Osteocyte (in vitro differentiated cells): ENCODE data around the gene PRR33. TPM values are rescaled to one million over a fixed set of nuclear protein-coding genes. Genes with fewer than 3 reads are reported as not detected.
"Not testable (repeated sequence)": the region's sequence is repeated elsewhere in the genome, so short reads cannot be mapped to it uniquely, and the experiment has no call there.

Experiments used
- DNase-seq: peaks from one replicate; pipeline ENCODE4 v3.0.0; 2021; ENCODE audit warnings: mixed read lengths; ENCODE audit not compliant: unreplicated experiment; ENCODE audit errors: extremely low spot score
- H3K27ac Mint-ChIP-seq: one replicate; pipeline ENCODE4 v1.8.0; 2021; ENCODE audit warnings: mild to moderate bottlenecking, mixed read lengths; ENCODE audit not compliant: unreplicated experiment
- H3K27me3 Mint-ChIP-seq: one replicate; pipeline ENCODE4 v1.8.0; 2021; ENCODE audit warnings: mixed read lengths; ENCODE audit not compliant: unreplicated experiment
- H3K36me3 Mint-ChIP-seq: one replicate; pipeline ENCODE4 v1.8.0; 2021; ENCODE audit warnings: mixed read lengths; ENCODE audit not compliant: unreplicated experiment
- H3K4me1 Mint-ChIP-seq: one replicate; pipeline ENCODE4 v1.8.0; 2021; ENCODE audit warnings: mixed read lengths; ENCODE audit not compliant: unreplicated experiment
- H3K4me3 Mint-ChIP-seq: one replicate; pipeline ENCODE4 v1.8.0; 2021; ENCODE audit warnings: mild to moderate bottlenecking, moderate library complexity, mixed read lengths; ENCODE audit not compliant: unreplicated experiment
- H3K9me3 Mint-ChIP-seq: one replicate; pipeline ENCODE4 v1.8.0; 2021; ENCODE audit warnings: mixed read lengths; ENCODE audit not compliant: unreplicated experiment
- CTCF ChIP-seq: fragments of 200-600 bp; sonication (generic); IDR thresholded peaks from 2 replicates; pipeline ENCODE4 v1.5.0; 2021; ENCODE audit warnings: antibody characterized with exemption, mild to moderate bottlenecking, moderate library complexity
- total RNA-seq: library from RNA; stranded (reverse); gene quantifications from 2 replicates; pipeline ENCODE4 v1.2.1, GENCODE V29; 2021

The PRR33 gene
- total RNA-seq, 1 donor from 2014 or later, result not detected

- Mint-ChIP-seq H3K4me3 (no peak overlapping the region), H3K9me3 (no peaks in the 10 kb centered on the region), H3K27me3 (no peaks in the 10 kb centered on the region), H3K27ac (peak overlapping the region; percentile 95), H3K36me3 (no peaks in the 10 kb centered on the region), H3K4me1 (peaks cover 44% of the 10 kb centered on the region)
- DNase-seq, result no peak
- TF ChIP-seq CTCF, result no peak
Observed at GRCh38 chr11:1878137-1879031, 13.3 kb downstream of the PRR33 start.

GRCh38 chr11:1877211-1878136, 14.2 kb downstream of the PRR33 start:
- no peak overlapping the region for H3K4me3 Mint-ChIP-seq
- TF ChIP-seq CTCF, result no peak
- no peak for DNase-seq
- H3K27ac Mint-ChIP-seq, result peak overlapping the region; percentile 95
- H3K36me3 Mint-ChIP-seq, result no peaks in the 10 kb centered on the region
- H3K9me3 Mint-ChIP-seq, result no peaks in the 10 kb centered on the region
- no peaks in the 10 kb centered on the region for H3K27me3 Mint-ChIP-seq
- H3K4me1 Mint-ChIP-seq, result peaks cover 51% of the 10 kb centered on the region

GRCh38 chr11:1876361-1877063, 15.2 kb downstream of the PRR33 start:
- H3K4me3 Mint-ChIP-seq, result peak overlapping the region; percentile 18
- no peaks in the 10 kb centered on the region for H3K27me3 Mint-ChIP-seq
- H3K9me3 Mint-ChIP-seq, result no peaks in the 10 kb centered on the region
- H3K36me3 Mint-ChIP-seq, result no peaks in the 10 kb centered on the region
- peak; percentile 66 for TF ChIP-seq CTCF
- peak overlapping the region; percentile 95 for H3K27ac Mint-ChIP-seq
- DNase-seq, result no peak
- H3K4me1 Mint-ChIP-seq, result peaks cover 58% of the 10 kb centered on the region

- Mint-ChIP-seq H3K4me1 (peaks cover 63% of the 10 kb centered on the region), H3K27ac (peak overlapping the region; percentile 95)
- H3K9me3 Mint-ChIP-seq, DNase-seq, H3K4me3 Mint-ChIP-seq, H3K36me3 Mint-ChIP-seq, H3K27me3 Mint-ChIP-seq: not testable (repeated sequence)
Observed at GRCh38 chr11:1875851-1876301, 15.8 kb downstream of the PRR33 start.

GRCh38 chr11:1875093-1875850, 16.4 kb downstream of the PRR33 start:
- H3K27ac Mint-ChIP-seq, result peak overlapping the region; percentile 79
- H3K4me3 Mint-ChIP-seq, result no peak overlapping the region
- no peak for DNase-seq
- H3K27me3 Mint-ChIP-seq, result no peaks in the 10 kb centered on the region
- no peaks in the 10 kb centered on the region for H3K36me3 Mint-ChIP-seq
- peaks cover 64% of the 10 kb centered on the region for H3K4me1 Mint-ChIP-seq
- TF ChIP-seq CTCF, result no peak
- no peaks in the 10 kb centered on the region for H3K9me3 Mint-ChIP-seq

GRCh38 chr11:1874441-1875092, 17.1 kb downstream of the PRR33 start:
- H3K4me3 Mint-ChIP-seq, result not testable (repeated sequence)

GRCh38 chr11:1873813-1874150, 17.9 kb downstream of the PRR33 start:
- H3K4me3 Mint-ChIP-seq, DNase-seq, H3K36me3 Mint-ChIP-seq, H3K27me3 Mint-ChIP-seq, H3K9me3 Mint-ChIP-seq: not testable (repeated sequence)
- H3K27ac Mint-ChIP-seq, result peak overlapping the region; percentile 94
- H3K4me1 Mint-ChIP-seq, result peaks cover 74% of the 10 kb centered on the region

More at GRCh38 chr11:1874441-1875092, 17.1 kb downstream of the PRR33 start:
- DNase-seq, H3K27me3 Mint-ChIP-seq, H3K36me3 Mint-ChIP-seq, H3K9me3 Mint-ChIP-seq: not testable (repeated sequence)
- Mint-ChIP-seq H3K4me1 (peaks cover 66% of the 10 kb centered on the region), H3K27ac (peak overlapping the region; percentile 27)
